Sciatic nerve (tissue), 2 donors: ENCODE results near the gene GTF2A1. TPM values are rescaled to one million over a fixed set of nuclear protein-coding genes. Genes with fewer than 3 reads are reported as not detected.

Source experiments
- ATAC-seq: fragments of 200-7000 bp; cut with Tn5 transposase; one replicate; pipeline ENCODE4 v1.9.1; 2020; ENCODE audit warnings: mild to moderate bottlenecking, moderate library complexity
- DNase-seq: peaks from one replicate; pipeline ENCODE4 v3.0.0-alpha.2; 2020; ENCODE audit warnings: low spot score
- intact Hi-C: fragments of 100-400 bp; cut with DNase I; formaldehyde crosslinking; loops from one replicate; pipeline ENCODE4 v1.14.2; 2022
- total RNA-seq: library from RNA; stranded (reverse); fragmentation: NEBNext Ultra II Directional; extraction: Animal tissue kit (Norgen Biotek cat#: 25700); gene quantifications from one replicate; pipeline ENCODE4 v1.2.1, GENCODE V29; 2021
- donor health status: DM: no; HTN: no; CAD: no.
- donor health status: DM: no; HTN: no; CAD: no.

GTF2A1 gene
- total RNA-seq, 1 donor from 2014 or later, result 34.0 TPM

DNA sequence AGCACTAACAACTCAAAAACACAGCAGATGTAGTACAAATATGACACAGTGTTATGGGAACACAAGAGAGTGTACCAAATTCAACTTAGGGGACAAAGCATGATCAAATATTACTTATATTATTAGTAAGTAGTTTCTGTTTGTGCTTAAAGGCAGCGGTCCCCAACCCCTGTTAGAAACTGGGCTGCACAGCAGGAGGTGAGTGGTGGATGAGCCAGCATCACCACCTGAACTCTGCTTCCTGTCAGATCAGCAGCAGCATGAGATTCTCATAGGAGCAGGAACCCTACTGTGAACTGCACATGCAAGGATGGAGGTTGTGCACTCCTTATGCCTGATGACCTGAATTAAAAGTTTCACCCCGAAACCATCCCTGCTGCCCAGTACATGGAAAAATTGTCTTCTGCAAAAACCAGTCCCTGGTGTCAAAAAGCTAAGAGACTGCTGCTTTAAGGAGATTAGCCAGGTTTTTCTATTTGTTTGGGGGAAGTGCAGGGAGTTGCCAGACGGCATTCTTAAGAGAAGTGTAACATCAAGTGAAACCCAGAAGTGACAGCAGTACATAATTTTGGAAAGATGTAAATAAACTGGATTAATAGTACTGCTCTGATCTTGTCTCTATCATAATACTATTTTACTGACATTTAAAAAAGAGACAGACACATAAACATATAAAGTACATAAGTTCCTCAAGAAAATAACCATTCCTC, 26.7 kb downstream of the GTF2A1 start:
- ATAC-seq (no peak), DNase-seq (no peak)
- intact Hi-C loops, result no loop called here

DNA sequence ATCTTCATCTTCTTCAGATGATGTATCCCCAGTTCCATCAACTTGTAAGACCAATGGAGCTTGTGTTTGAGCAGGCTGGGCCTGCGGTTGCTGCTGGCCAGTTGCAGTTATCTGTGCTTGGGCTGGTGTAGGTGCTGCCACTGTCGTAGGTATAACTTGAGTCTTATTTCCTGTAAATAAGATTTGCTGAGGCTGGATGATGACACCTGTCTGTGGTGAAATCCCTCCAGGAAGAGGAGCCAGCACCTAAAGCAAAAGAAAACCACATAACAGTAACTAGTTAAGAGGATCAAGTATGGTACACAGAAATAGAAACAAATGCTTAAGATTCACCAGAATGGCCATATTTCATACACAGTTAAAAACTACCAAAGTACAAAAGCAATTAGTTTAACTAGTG, 28.2 kb downstream of the GTF2A1 start:
- DNase-seq, result no peak
- intact Hi-C loops, result no loop called here
- ATAC-seq, result no peak

DNA sequence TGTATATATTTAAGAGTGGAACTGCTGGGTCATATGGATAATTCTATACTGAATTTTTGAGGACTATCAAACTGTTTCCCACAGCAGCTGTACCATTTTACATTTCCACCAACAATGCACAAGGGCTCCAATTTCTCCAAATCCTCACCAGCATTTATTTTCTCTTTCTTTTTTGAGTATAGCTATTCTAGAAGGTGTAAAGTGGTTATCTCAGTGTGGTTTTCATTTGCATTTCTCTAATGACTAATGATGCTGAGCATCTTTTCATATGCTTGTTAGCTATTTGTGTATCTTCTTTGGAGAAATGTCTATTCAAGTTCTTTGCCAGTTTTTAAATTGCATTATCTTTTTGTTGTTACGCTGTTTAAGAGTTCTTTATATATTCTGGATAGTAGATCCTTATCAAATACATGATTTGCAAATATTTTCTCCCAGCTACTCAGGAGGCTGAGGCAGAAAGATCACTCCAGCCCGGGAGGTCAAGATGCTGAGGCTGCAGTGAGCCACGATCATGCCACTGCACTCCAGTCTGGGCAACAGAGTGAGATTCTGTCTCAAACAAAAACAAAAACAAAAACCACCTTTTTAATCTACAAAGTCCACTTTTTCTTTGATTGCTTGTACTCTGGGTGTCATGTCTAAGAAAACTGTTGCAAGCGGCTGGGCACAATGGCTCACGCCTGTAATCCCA, 32.8 kb downstream of the GTF2A1 start:
- DNase-seq (no peak), ATAC-seq (no peak)
- intact Hi-C loops, result no loop called here

DNA sequence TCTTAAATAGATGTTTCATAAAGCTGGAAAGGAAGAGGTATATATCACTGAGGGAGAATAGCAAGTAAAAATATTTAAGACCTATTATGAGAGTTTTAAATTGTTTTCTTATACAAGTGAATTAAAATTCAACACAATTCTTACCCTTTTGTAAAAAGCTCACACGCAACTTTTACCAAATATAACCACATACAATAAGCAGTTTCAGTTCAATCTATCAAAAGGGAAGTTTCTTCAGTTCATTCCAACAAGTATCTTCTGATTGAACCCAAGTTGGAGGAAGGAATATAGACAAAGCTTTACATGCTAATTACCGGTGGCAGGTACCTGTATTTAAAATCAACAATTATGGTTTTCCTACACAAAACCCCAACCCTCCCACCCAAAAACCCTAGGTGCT, 41.1 kb downstream of the GTF2A1 start:
- intact Hi-C loops, result no loop called here
- ATAC-seq (no peak), DNase-seq (no peak)

DNA sequence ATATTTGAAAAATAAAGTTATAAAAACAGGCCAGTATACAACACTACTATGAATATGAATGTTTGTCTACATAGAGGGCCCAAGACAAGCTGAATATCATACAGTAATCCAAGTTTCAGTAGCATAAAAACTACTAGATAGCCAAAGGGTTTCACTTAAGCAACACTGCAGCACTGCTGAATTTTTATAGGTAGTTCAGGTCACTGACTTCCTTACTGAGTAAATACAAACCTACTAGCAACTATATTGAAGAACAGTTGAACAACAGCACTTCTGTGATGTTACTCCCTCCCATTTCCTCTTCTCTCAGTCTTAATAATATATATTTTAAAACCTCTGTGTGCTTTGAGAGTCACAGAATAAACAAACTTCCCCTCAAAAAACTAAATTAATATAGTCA, 42.7 kb downstream of the GTF2A1 start:
- DNase-seq, result no peak
- intact Hi-C loops, result no loop called here
- ATAC-seq, result no peak

DNA sequence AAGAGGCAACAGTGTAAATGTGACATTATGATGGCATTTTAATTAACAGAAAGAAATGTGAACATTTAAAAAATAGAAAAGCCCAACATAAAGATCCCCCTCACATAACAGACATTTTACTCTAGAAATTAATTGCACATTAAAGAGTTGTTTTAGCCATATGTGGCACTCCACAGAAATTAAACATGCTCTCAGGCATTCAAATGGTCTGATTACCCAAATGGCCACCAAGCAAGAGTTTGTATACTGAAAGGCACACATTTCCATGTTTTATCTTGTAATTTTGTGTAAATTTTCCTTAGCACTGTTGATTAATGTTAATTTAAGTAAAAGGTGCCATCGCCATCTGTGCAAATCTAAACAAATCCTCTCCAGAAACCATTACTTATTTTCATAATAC, 43.5 kb downstream of the GTF2A1 start:
- no peak for DNase-seq
- no peak for ATAC-seq
- intact Hi-C loops, result no loop called here

DNA sequence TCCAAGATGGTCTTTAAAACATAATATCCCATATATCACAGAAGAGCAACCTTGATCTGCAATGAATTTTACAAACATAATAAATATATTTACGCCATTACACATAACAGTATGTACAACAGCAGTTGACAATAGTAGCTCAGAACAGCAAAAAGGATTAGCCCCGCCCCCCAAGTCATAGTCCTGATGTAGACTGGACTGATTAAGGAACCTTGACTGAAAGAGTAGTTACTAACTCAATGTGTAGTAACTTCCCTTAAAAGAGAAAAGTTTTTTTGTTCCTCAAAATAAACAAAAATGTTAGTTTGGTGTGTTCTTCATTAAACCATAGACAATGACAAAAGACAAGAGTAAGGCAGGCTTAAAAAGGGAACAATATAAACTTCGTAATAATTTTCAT, 44.5 kb downstream of the GTF2A1 start:
- intact Hi-C loops, result no loop called here
- ATAC-seq (peak; percentile 65), DNase-seq (peak; percentile 66)

DNA sequence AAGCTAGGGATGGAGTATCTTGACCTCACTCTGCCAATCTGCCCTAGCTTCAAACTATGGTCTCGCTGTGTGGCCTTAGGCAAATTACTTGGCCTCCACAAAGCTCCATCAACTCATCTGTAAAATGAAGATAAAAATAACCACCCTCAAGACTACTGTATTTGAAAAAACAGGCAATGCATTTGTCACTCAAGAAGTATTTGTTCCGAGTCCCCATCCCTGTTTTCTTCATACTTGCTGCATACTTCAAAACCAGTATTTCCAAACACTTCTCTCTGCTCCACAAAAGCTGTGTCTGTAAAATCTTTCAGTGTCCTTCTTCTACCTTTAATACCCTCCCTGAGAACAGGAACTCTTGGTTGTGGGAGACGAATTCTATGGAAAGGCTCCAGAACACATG, 47.9 kb downstream of the GTF2A1 start:
- ATAC-seq (no peak), DNase-seq (no peak)
- intact Hi-C loops, result no loop called here

DNA sequence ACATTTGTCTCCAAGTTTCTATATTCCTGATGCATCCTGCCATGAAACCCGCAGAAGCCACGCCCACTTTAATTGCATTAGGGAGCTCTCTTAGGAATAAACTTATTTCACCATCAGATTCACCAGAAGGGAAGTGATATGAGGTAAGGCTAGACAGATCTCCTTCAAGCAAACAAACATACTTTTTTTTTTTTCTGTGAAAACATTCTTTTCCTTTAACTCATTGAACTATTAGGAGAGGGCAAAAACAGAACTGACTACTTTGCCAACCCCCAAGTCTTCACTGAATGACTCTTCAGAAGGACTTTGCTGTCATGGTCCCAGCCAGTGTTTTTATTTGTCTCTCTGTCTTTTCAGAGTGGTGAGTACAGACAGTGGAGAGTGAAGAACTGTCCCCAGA, 48.4 kb downstream of the GTF2A1 start:
- intact Hi-C loops, result no loop called here
- ATAC-seq, result no peak
- DNase-seq, result no peak

DNA sequence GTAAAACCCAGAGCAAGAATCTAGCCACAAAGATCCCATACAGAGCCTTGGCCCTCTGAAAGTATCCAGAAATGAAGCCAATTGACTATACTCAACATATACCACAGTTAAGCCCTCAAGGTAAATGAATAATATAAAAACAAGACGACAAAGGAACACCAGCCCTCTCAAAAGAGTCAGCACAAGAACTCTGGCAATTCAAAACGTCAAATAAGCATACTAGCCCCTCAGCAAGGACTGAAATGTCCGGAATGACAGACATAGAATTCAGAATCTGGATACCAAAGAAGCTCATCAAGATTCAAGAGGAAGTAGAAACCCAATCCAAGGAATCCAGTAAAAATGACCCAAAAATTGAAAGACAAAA, 49.9 kb downstream of the GTF2A1 start:
- intact Hi-C loops, result no loop called here
- DNase-seq (no peak), ATAC-seq (no peak)

DNA sequence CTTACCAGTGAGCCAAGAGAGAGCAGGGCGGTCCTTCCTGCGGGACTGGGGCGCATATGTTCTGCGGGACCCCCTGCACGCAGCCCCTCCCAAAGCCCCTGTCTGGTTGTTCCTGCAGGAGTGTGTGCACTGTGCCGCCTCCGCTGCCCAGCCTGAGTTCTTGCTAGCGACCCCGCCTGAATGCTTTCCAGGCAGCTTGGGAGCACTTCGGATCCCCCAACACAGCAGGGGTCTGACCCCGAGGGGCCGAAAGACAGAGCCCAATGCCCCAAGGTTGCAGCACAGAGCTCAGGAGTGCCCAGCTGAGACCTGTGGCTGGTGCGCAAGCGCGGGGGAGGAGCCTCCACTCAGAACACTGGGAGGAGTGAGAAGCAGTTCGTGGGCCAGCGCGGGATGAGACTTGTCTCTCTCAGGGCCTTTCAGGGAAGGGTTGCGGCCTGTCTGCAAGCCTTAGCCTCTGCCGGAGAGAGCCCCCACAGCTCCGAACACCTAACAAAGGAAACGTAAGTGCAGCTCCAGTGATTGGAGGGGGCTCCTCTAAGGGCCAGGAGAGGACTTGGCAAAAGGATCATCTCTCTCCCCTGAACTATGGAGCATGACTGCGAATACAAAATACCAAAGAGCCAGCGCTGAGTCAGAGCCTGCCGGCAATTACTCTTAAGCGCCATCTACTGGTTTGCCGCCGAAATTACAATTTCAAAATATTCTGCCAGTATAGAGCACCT, 50.5 kb downstream of the GTF2A1 start:
- intact Hi-C loops, result no loop called here
- DNase-seq, result peak; percentile 94
- ATAC-seq, result peak; percentile 100

DNA sequence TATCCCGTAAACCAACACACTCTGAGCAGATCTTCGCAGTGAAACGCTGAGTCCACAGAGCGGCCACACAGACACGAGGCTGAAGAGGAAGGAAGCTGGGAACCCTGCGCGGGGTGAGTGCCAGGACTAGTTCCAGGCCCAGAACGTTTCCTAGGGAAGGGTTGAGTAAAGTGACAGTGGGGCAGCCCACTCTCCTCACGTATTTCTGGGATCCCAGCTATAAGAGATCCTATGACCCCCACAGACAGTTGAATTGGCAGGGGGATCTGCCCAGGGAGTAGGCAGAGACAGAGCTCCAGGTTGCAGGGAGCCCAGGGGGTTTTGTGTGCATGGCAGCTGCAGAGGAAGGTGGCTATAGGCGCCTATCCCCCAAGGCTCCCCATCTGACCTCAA, 51.1 kb downstream of the GTF2A1 start:
- ATAC-seq, result peak; percentile 84
- peak; percentile 81 for DNase-seq
- intact Hi-C loops, result no loop called here

DNA sequence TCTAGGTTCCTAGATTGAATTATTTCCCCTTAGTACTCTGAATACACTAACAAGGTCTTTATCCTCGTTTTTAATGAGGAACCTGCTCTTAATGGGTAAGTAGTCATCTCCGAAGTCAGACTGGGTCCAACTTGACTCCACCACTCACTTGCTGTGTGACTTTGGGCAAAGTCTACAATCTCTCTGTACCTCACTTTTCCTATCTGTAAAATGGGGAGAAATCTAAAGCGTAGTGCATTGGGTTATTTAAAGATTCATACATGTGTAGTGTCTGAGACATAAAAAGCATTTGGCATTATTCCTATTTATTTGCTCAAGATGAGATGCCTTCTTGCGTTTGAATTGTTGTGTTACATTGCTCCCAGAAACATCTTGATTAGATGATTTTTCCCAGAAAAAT, 51.5 kb downstream of the GTF2A1 start:
- ATAC-seq (no peak), DNase-seq (no peak)
- intact Hi-C loops, result no loop called here

DNA sequence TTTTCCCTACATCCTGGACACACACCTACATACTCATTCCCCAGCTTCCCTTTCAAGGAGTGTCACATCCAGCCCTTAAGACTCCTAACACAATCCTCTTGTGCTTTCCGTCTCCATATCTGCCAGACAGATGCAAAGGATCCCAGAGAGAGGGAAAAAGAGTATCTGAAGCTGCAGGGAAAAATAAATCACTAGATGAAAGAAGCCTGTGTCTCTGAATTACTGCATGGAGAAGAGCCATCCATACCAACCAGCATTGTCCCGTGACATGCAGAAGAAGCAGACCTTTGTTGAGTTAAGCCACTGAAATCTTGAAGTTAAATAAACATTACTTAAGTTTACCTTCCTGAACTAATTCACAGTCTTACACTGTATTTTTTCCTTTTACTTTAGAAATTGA, 54.6 kb downstream of the GTF2A1 start:
- intact Hi-C loops, result no loop called here
- ATAC-seq, result no peak
- no peak for DNase-seq

DNA sequence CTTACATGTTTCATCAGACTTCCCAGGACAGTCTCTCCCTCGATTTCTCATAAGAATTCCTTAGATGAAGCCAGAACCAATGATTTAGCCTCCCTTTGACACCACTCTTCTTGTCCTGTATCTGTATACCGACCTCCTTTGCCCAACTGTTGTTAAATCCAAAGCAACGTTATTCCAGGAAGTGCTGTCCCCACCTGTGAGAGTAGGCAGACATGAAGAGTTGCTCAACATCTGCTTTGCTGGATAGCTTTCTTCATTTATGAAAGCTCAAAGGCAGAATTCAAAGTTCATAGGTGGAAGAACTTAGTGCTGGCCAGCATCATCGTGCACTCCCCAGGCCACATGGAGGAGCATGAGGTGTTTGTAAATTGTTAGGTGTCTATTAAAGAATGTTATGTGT, 55.6 kb downstream of the GTF2A1 start:
- intact Hi-C loops, result no loop called here
- DNase-seq (no peak), ATAC-seq (no peak)

DNA sequence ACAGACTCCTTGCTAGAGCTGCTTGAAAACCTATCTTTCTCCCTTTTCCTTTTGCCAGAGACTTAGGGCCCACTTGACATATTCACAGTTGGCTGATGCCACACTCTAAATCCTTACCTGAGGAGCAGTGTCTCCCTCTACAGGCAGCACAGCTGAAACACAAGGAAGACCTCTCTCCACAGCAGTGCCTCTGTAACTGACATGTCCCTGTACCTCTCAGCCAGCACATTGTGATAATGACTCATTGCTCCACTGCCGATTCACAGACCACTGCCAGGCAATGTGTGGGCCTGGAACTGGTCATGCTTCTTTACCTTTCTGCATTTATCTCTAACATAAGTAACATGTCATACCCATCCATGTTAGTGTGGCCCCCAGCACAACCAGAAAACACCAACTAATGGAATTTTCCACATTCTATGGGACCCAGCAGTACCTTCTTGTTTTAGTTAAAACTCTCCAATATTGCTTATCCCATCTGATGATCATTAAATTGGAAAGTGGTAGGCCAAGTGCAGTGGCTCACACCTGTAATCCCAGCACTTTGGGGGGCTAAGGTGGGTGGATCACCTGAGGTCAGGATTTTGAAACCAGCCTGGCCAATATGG, 56.5 kb downstream of the GTF2A1 start:
- ATAC-seq (peak; percentile 86), DNase-seq (no peak)
- intact Hi-C loops, result no loop called here

DNA sequence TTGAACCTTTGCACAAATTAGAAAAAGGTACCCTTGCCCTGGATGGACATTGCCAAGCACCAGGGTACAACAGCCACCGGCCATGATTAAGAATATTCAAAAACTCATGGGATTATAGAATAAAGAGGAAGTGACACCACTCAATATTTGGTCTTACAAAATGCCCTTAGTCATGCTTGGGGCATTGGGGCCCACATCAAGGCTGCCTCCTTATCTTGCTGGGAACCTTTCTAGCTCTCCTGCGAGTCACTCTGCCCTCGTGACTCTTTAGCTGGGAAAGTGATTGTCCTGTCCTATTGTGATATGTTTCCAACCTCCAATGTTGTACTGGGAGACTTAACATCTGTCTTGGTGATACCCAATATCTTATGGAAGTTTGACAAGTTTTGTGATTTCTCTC, 57.8 kb downstream of the GTF2A1 start:
- intact Hi-C loops, result no loop called here
- no peak for DNase-seq
- ATAC-seq, result no peak

DNA sequence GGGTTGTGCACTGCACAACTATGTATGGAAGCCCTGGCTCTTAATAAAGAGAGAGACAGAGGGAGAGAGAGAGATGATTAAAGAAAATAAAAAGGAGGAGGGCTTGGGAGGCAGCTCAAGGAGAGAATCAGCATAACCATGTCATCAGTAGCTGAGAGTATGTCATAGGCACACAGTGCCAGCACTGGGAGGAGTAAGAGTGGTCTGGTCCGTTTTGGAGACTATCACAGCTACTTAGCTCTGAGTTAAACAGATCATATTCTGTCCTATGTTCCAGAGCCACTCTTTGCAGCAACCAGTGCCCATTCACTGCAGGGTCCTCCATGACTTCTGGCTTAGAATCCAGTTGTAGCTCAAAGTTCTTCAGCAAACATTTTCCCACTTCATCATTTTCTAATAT, 59.0 kb downstream of the GTF2A1 start:
- no peak for ATAC-seq
- intact Hi-C loops, result no loop called here
- no peak for DNase-seq

DNA sequence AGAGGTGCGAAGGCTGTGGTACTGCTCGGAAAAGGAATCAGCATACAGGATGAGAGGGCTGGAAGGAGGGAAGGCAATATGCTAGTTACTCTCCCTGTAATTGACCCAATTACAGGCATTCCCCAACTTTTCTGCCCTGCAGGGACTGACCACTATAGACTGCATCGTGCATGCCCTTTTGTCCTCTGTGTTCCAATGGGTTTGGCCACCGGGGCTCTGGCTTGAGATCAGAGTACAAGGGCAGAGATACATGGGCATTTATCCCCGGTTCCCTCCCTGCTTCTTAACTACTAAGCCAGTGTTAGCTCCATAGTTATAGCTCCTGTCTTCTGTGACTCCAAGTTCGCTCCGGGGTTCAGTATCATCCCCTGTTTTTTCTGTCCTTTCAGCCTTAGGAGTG, 59.7 kb downstream of the GTF2A1 start:
- DNase-seq (no peak), ATAC-seq (no peak)
- intact Hi-C loops, result no loop called here

DNA sequence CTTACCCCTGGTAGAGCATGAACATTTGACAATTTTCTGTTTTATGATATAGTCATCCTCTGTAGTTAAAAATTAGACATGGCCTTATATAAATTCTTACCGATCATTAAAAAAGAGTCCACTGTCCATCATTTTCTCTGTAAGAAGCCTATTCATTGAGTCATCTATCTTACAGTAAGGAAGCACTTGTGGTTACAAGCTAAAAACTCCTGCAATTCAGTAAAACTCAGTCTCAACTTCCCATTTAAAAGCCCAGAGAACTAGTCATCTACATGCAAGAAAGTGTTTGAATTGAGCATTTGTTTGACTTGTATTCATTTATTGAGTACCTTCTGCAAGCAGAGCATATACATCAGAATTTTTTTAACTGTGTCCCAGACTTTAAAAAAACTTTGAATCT, 63.3 kb downstream of the GTF2A1 start:
- intact Hi-C loops, result no loop called here

More for the DNA sequence above, 63.3 kb downstream of the GTF2A1 start:
- no peak for ATAC-seq
- DNase-seq, result no peak
